Activated T-cell treated with anti-CD3 and anti-CD28 coated beads for 1 hour (primary cell): ENCODE measurements around the gene CNBD2.
"Not testable (repeated sequence)": the region's sequence is repeated elsewhere in the genome, so short reads cannot be mapped to it uniquely, and the experiment has no call there.

Experiments used
- DNase-seq: peaks from one replicate; pipeline ENCODE4 v3.0.0-alpha.2; 2020; ENCODE audit warnings: low read depth

CNBD2 gene

GRCh38 chr20:35967979-35968640 is at the start of gene CNBD2:
Gene CNBD2 (plus strand): TSS chr20:35968590. CDS start chr20:35968763, 173 bp downstream.
- no peak for DNase-seq

- no peak for DNase-seq
These were observed 47.9 kb upstream of the CNBD2 start for GRCh38 chr20:35920523-35920922.

GRCh38 chr20:35929301-35929700 is 39.1 kb upstream of the CNBD2 start:
- no peak for DNase-seq

- DNase-seq: no peak
These were observed 34.3 kb upstream of the CNBD2 start for GRCh38 chr20:35934050-35934449.

DNA sequence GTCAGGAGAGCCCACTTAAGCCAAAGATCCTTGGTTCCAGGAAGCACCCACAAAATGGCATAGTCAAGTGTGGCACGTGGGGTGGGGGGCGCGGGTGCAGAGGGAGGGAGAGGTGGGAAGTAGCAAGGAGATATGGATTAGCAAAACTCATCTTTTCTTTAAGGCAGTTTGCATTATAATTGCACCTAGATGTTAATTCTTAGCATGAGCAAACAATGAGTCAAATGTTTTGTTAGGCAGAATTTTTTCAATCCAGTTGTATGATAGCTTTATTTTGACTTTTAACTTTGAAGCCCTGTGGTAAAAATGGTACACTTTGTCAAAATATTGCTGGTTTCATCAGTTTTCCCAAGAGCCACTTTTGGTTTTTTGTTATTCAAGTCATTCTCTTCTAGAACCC is 29.1 kb upstream of the CNBD2 start:
- DNase-seq: no peak

GRCh38 chr20:35941620-35942019 is 26.8 kb upstream of the CNBD2 start:
- DNase-seq: no peak

GRCh38 chr20:35942243-35942642 is 26.1 kb upstream of the CNBD2 start:
- DNase-seq: no peak

GRCh38 chr20:35947489-35947888 is 20.9 kb upstream of the CNBD2 start:
- DNase-seq: no peak

DNA sequence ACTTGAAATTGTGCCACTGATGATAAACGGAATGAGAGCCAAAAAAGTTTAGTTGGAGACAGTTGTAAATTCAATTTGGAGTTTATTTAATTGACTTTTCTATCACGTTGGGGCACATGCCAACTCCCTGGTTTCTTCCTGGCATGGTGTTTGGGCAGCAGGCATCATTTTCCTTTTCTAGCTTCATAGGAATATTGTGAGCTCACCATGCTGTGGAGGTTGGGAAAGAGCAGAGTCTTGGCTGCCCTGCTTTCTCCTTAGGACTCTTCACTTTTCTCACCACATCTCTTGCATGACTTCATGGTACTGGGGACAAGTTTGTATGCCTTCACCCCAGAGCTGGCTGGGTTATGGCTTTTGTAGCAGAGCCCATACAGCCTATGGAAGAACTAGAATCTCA is 20.5 kb upstream of the CNBD2 start:
- DNase-seq: no peak

DNA sequence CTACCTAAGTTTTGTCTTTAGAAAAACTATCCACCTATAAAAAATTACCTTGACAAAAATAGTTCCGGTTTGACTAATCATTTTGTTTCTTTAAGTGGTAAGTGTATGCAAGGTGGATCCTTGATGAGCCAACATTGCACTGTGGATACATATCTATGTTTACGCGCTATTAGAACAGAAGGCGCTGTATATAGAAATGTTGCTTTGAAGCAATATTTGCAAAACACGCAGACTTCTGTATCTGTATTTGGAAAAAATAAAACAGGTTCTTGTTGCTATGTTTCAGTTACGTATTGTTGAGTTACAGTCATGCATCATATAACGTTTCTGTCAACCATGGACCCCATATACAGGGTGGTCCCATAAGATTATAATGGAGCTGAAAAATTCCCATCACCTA is 18.3 kb upstream of the CNBD2 start:
- no peak for DNase-seq

DNA sequence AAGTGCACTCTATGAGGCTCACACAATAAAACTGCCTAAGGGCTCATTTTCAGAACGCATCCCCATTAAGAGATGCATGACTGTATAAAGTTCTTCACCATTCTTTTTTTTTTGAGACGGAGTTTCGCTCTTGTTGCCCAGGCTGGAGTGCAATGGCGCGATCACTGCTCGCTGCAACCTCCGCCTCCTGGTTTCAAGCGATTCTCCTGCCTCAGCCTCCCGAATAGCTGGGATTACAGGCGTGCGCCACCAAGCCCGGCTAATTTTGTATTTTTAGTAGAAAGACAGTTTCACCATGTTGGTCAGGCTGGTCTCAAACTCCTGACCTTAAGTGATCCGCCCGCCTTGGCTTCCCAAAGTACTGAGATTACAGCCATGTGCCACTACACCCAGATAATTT is 16.3 kb upstream of the CNBD2 start:
- not testable (repeated sequence) for DNase-seq

DNA sequence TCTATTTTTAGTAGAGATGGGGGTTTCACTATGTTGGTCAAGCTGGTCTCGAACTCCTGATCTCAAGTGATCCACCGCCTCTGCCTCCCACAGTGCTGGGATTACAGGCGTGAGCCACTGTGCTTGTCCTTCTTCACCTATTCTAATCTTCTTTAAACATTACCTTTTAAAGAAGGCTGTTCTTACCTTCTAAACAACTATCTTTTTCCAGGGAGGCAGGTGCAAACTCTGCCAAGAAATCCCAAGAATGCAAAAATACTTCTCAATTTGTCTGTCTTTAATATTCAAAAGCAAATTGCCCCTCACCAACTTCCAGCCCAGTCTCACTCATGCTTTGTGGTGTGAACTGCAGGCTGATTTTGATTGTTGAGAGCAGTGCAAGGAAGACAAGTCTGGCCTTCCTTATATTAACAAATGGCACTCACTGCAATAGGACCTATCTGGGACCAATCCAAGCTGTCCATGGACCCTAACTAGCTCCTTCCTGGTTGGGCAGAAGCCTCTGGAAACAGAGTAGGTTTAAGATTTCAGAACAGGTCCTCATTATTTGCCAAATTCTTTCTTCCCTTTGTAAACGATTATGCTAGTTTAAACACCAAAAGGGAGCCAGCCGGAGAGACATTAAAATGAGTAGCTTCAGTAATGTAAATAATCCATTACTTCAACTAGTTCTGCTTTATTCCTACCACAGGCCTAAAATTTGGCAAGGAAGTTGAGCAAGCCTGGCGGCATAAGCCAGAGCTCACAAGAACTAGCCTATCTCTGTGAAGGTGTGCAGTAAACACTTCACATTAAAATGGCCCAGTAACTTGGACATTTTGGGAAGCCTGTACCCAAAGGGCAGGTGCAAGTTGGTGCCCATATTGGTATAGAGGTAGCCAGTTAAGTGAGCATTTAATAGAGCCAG is 15.7 kb upstream of the CNBD2 start:
- no peak for DNase-seq

- DNase-seq: peak; percentile 43
These were observed 14.8 kb upstream of the CNBD2 start for GRCh38 chr20:35953387-35954199.

DNA sequence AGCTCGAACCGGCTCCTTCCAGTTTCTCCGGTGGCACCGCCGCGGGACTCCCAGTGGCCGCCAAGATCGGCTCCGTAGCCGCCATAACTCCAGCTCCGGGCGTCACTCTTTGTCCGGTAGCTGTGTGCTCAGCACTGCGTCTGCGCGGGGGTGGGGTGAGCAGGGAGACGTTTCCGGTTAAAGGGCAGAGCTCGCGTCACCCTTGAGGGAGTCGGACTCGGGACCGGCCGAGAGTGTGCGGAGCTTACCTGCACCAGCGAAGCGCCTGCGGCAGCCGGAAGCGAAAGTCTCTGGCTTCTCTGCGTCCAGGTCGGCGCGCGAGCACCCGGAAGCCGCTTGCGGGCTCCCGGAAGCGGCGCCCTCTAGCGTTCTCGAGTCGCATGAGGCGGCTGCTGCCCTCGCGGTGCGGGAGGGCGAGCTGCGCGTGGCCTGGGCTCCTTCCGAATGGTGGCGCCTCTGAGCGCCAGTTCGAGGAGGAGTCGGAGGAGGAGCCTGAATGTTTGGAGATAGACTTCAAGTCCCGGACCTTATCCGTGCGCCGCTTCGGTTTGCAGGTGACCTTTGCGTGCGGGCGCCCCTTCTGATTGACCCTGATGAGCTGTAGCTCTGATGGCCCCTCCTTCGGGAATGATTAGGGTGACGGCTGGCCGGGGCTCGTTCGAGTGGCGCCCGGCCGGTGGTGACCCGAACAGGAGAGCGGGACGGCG is 14.0 kb upstream of the CNBD2 start, which contains the start of gene SCAND1:
Gene SCAND1, minus strand, starts transcription at position 303 of the 707 bp plus-strand sequence. Its CDS starts 218 bp downstream, at position 85.
- peak; percentile 95 for DNase-seq

- DNase-seq: peak; percentile 15
These were observed 13.5 kb upstream of the CNBD2 start for GRCh38 chr20:35954907-35955251.

- no peak for DNase-seq
These were observed 11.8 kb upstream of the CNBD2 start for GRCh38 chr20:35956616-35957015.

DNA sequence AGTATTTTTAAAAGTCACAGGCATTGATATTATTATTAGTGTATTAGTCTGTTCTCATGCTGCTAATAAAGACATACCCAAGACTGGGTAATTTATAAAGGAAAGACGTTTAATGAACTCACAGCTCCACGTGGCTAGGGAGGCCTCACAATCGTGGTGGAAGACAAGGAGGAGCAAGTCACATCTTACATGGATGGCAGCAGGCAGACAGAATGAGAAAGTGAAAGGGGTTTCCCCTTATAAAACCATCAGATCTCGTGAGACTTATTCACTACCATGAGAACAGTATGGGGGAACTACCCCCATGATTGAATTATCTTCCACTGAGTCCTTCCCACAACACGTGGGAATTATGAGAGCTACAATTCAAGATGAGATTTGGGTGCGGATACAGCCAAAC is 9.1 kb upstream of the CNBD2 start:
- DNase-seq: not testable (repeated sequence)

DNA sequence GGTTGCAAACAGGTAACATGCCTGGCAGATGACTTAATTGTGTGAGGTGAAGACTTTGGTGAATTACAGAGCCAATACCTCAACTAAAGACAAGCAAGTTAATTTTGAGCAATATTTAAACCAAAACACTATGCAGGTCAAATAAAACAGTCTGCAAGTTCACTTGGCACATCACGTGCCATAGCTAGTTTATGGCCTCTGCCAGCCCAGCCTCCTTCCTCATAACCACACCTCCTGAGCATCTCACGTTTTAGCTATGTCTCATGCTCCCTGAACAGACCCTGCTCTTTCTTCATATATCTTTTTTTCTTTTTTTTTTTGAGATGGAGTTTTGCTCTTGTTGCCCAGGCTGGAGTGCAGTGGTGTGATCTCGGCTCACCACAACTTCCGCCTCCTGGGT is 4.5 kb upstream of the CNBD2 start:
- no peak for DNase-seq

GRCh38 chr20:35968930-35969329 is 540 bp downstream of the CNBD2 start:
- DNase-seq: no peak

- DNase-seq: no peak
These were observed 3.6 kb downstream of the CNBD2 start for GRCh38 chr20:35971981-35972380.

DNA sequence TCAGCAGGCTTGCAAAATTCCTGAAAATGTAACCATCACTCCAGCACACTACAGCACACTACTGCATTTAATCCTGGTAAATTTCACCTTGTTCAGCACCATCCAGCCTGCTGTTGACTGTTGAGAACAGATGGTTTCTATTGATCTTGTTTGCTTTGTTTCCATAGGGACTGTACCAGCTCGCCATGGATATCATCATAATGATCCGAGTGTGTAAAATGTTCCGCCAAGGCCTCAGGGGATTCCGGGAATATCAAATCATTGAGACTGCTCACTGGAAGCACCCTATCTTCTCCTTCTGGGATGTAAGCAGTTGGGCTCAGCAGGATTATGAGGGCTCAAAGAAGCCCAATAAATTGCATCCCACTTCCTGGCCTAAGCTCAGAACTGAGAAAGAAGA is 4.1 kb downstream of the CNBD2 start:
- DNase-seq: no peak

GRCh38 chr20:35974256-35974655 is 5.9 kb downstream of the CNBD2 start:
- no peak for DNase-seq
